Activated CD8-positive, alpha-beta T cell treated with anti-CD3 and anti-CD28 coated beads for 36 hours (primary cell): ENCODE data around the gene GNB1. TPM values are rescaled to one million over a fixed set of nuclear protein-coding genes. Genes with fewer than 3 reads are reported as not detected.
A peak's percentile ranks its signal among the peaks of the same experiment; 100 is the strongest.
"Not testable (repeated sequence)": the region's sequence is repeated elsewhere in the genome, so short reads cannot be mapped to it uniquely, and the experiment has no call there.

Experiments used
- ATAC-seq: fragments of 200-7000 bp; cut with Tn5 transposase; one replicate; pipeline ENCODE4 v1.10.0; 2021; ENCODE audit warnings: mild to moderate bottlenecking, moderate library complexity
- CTCF ChIA-PET: fragments of 350-600 bp; sonication (Branson Sonifier 250); formaldehyde crosslinking; loops from one replicate; lab custom pipeline; 2021; ENCODE audit warnings: antibody characterized with exemption; lab: Charles Lee
- POLR2A ChIA-PET: fragments of 350-600 bp; sonication (Branson Sonifier 250); formaldehyde crosslinking; loops from one replicate; lab custom pipeline; 2021; ENCODE audit warnings: antibody characterized with exemption; lab: Charles Lee
- DNase-seq: peaks from one replicate; pipeline ENCODE4 v3.0.0-alpha.2; 2020
- H3K27ac Mint-ChIP-seq: one replicate; pipeline ENCODE4 v1.8.0; 2021; ENCODE audit warnings: mild to moderate bottlenecking, mixed read lengths
- H3K27me3 Mint-ChIP-seq: one replicate; pipeline ENCODE4 v1.8.0; 2021; ENCODE audit warnings: mixed read lengths
- H3K36me3 Mint-ChIP-seq: one replicate; pipeline ENCODE4 v1.8.0; 2021; ENCODE audit warnings: low read depth, mixed read lengths
- H3K4me1 Mint-ChIP-seq: one replicate; pipeline ENCODE4 v1.8.0; 2021; ENCODE audit warnings: low read depth, mixed read lengths
- H3K4me3 Mint-ChIP-seq: one replicate; pipeline ENCODE4 v1.8.0; 2021; ENCODE audit warnings: mild to moderate bottlenecking, moderate library complexity, mixed read lengths
- H3K9me3 Mint-ChIP-seq: one replicate; pipeline ENCODE4 v1.8.0; 2021; ENCODE audit warnings: mixed read lengths
- CTCF ChIP-seq: fragments of 200-600 bp; IDR thresholded peaks from one replicate; pipeline ENCODE4 v1.8.0; 2022; ENCODE audit warnings: antibody characterized with exemption, mild to moderate bottlenecking
- intact Hi-C: fragments of 100-400 bp; cut with micrococcal nuclease; formaldehyde crosslinking; loops from one replicate; pipeline ENCODE4 v1.10.0; 2022
- total RNA-seq, 2 experiments: library from RNA; stranded (reverse); gene quantifications; one replicate each; pipeline ENCODE4 v1.2.3, GENCODE V29; 2021

The GNB1 gene
- total RNA-seq, 2 experiments from 2014 or later, result 318 to 330 TPM

DNA sequence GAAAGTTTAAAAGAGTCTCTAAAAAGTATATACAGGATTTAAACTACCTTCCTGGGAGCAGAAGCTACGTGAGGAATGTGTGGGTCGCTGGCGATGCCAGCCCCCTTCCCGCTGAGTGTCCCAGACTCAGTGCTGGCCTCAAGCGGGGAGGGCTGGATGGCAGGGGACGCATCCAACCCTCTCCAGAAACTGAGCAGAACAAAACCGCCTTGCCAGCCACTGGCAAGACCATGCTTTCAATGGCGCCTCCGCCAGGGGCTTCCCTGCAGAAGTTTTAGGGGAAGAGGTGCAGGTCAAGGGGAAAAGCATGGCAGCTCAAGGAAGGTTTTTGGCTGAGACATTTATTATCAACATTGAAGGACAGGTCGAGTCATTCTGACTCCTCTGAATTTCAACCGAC lies 138.7 kb downstream of the GNB1 start:
- Mint-ChIP-seq H3K9me3 (no peaks in the 10 kb centered on the region), H3K27ac (no peak overlapping the region), H3K4me1 (peaks cover 6% of the 10 kb centered on the region), H3K36me3 (peaks cover 16% of the 10 kb centered on the region), H3K4me3 (no peak overlapping the region), H3K27me3 (no peaks in the 10 kb centered on the region)
- ChIA-PET POLR2A (no interaction called here), CTCF (no interaction called here)
- no peak for TF ChIP-seq CTCF
- DNase-seq (no peak), ATAC-seq (no peak)
- intact Hi-C loops, result no loop called here

DNA sequence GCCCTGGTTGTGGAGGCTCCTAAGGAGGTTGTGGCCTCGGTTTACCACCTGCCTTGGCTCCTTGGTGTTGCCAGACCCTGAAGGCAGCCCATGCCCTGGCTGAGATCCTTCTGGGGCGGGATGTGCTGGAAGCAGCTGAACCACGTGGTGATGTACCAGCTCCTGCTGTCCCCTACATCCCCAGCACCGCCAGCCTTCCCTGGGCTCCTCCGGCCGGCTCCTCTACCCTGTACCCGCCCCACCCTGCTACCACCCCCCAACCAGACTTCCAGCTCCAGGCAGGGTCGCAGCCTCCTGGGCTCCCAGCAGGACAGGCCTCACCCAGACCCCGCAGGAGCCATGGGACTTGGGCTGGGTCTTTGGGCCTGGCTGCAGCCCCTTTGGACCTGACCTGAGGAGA lies 140.9 kb downstream of the GNB1 start:
- H3K4me1 Mint-ChIP-seq, CTCF ChIA-PET, H3K9me3 Mint-ChIP-seq, ATAC-seq, H3K27me3 Mint-ChIP-seq, H3K27ac Mint-ChIP-seq, intact Hi-C loops, H3K4me3 Mint-ChIP-seq, H3K36me3 Mint-ChIP-seq, POLR2A ChIA-PET, DNase-seq: not testable (repeated sequence)

- no peak for TF ChIP-seq CTCF
- POLR2A ChIA-PET, result interaction anchor here (0.5 kb wide), 1 partner anchor 302 kb away, joined by 3 read pairs; no protein-coding TSS in a partner anchor
- Mint-ChIP-seq H3K4me1 (peaks cover 6% of the 10 kb centered on the region), H3K36me3 (peaks cover 6% of the 10 kb centered on the region), H3K27ac (no peak overlapping the region), H3K27me3 (no peaks in the 10 kb centered on the region), H3K4me3 (no peak overlapping the region), H3K9me3 (no peaks in the 10 kb centered on the region)
- CTCF ChIA-PET, result no interaction called here
- ATAC-seq, result no peak
- intact Hi-C loops, result no loop called here
- DNase-seq, result no peak
Measured at GRCh38 chr1:1748686-1749321, 142.1 kb downstream of the GNB1 start.

DNA sequence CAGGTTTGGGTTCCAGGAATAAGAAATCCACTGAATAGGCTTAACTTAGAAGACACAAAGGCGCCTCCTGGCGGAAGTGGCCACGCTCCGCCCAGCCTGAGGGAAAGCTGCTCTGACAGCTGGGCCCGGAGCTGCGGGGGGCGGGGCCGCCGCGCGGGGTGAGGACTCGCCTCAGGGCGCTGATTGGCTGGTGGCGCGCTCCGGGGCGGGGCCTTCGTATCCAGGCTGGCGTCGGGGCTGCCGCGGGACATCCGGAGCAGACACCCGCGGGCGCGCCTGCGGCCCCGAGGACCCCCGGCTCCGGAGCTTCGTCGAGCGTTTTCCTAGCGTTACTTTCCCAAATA lies 144.3 kb downstream of the GNB1 start:
- H3K36me3 Mint-ChIP-seq, intact Hi-C loops, DNase-seq, H3K27me3 Mint-ChIP-seq, H3K9me3 Mint-ChIP-seq, H3K27ac Mint-ChIP-seq, CTCF ChIA-PET: not testable (repeated sequence)
- H3K4me3 Mint-ChIP-seq, result peak overlapping the region; percentile 63
- H3K4me1 Mint-ChIP-seq, result peaks cover 10% of the 10 kb centered on the region
- ATAC-seq, result peak; percentile 83
- POLR2A ChIA-PET, result interaction anchor here (0.6 kb wide), 1 partner anchor 80 kb away, joined by 3 read pairs; no protein-coding TSS in a partner anchor

- CTCF ChIA-PET, H3K36me3 Mint-ChIP-seq, H3K27me3 Mint-ChIP-seq, intact Hi-C loops, H3K9me3 Mint-ChIP-seq: not testable (repeated sequence)
- Mint-ChIP-seq H3K4me3 (peak overlapping the region; percentile 63), H3K27ac (peak overlapping the region; percentile 87), H3K4me1 (peaks cover 10% of the 10 kb centered on the region)
- POLR2A ChIA-PET, result interaction anchor here (0.6 kb wide), 1 partner anchor 81 kb away, joined by 3 read pairs; no protein-coding TSS in a partner anchor
- peak; percentile 86 for DNase-seq
- ATAC-seq, result peak; percentile 81
Measured at GRCh38 chr1:1745651-1746565, 145.0 kb downstream of the GNB1 start.

DNA sequence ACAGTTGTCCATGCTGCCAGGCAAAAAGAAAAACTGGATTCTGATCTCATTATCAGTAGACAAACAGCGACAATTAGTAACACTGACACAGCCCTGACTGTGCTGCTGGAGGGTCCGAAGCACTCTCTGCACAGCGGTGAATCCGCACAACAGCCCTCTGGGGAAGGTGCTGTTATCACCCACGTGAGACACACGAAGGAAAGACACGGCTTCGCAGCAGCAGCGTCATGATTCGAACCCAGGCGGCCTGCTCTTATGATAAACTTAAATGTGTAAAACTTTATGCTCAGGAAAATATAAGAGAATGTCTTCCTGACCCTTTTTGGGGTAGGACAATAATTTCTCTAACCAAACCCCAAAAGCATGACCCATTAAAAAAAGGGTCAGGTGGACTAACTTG lies 148.4 kb downstream of the GNB1 start:
- H3K4me3 Mint-ChIP-seq, POLR2A ChIA-PET, ATAC-seq, CTCF ChIA-PET, H3K4me1 Mint-ChIP-seq, intact Hi-C loops, H3K27ac Mint-ChIP-seq, H3K27me3 Mint-ChIP-seq, DNase-seq, H3K9me3 Mint-ChIP-seq, H3K36me3 Mint-ChIP-seq: not testable (repeated sequence)

GRCh38 chr1:1741013-1741412 lies 149.9 kb downstream of the GNB1 start:
- H3K4me3 Mint-ChIP-seq, H3K9me3 Mint-ChIP-seq, intact Hi-C loops, DNase-seq, CTCF ChIA-PET, ATAC-seq, H3K36me3 Mint-ChIP-seq, H3K4me1 Mint-ChIP-seq, H3K27me3 Mint-ChIP-seq, H3K27ac Mint-ChIP-seq: not testable (repeated sequence)
- POLR2A ChIA-PET, result interaction anchor here (0.6 kb wide), 1 partner anchor 59 kb away, joined by 3 read pairs; no protein-coding TSS in a partner anchor

DNA sequence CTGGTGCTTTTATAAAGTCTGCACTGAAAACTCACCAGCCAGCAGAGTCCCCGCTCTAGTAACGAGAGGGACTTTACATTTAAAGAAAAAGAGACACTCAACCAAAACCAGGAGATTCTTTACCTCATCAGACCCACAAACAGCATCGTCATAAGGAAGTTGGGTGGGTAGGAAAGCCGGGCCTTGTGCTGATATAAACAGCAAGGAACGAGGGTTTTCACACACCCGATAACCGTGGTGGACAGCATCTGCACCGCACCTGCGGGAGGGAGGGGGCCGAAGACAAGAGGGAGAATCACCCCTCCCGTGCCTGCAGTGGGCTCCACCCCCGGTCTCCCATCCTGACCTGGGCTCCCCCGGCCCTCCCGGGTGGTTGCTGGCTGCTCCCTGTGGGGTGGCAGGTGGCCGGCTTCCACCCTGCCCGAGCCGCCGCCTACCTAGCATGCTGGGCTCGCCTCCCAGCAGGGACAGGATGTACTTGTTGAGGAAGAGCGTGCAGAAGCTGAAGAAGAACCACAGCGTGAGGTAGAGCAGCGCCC lies 152.0 kb downstream of the GNB1 start:
- POLR2A ChIA-PET, H3K27ac Mint-ChIP-seq, intact Hi-C loops, H3K4me3 Mint-ChIP-seq, DNase-seq, H3K27me3 Mint-ChIP-seq, H3K9me3 Mint-ChIP-seq, CTCF ChIA-PET, H3K36me3 Mint-ChIP-seq, H3K4me1 Mint-ChIP-seq: not testable (repeated sequence)
- ATAC-seq, result peak; percentile 54

GRCh38 chr1:1737675-1738590 lies 153.0 kb downstream of the GNB1 start:
- H3K4me1 Mint-ChIP-seq, intact Hi-C loops, H3K4me3 Mint-ChIP-seq, DNase-seq, H3K9me3 Mint-ChIP-seq, POLR2A ChIA-PET, H3K36me3 Mint-ChIP-seq, CTCF ChIA-PET, H3K27ac Mint-ChIP-seq, H3K27me3 Mint-ChIP-seq: not testable (repeated sequence)
- peak; percentile 36 for ATAC-seq
